Right atrium auricular region (tissue), 2 donors: Measurements from ENCODE around the gene ZFP69. TPM values are rescaled to one million over a fixed set of nuclear protein-coding genes. Genes with fewer than 3 reads are reported as not detected.
"Not testable (repeated sequence)": the region's sequence is repeated elsewhere in the genome, so short reads cannot be mapped to it uniquely, and the experiment has no call there.

Experiments used
- DNase-seq: peaks from one replicate; pipeline ENCODE4 v3.0.0-alpha.2; 2019; ENCODE audit warnings: low spot score
- H3K27ac ChIP-seq, 2 donors: fragments of 200-600 bp; sonication (generic); 1 replicate in 1 of 2; 2 replicates in 1 of 2; pipeline ENCODE4 v1.5.1; 2016 to 2019
- H3K27me3 ChIP-seq, 2 donors: fragments of 200-600 bp; sonication (generic); one replicate each; pipeline versions ENCODE4 v1.5.1 to v1.6.0; 2017 to 2019
- H3K36me3 ChIP-seq: fragments of 200-600 bp; sonication (generic); one replicate; pipeline ENCODE4 v1.5.1; 2016
- H3K4me1 ChIP-seq, 2 donors: fragments of 200-600 bp; sonication (generic); one replicate each; pipeline versions ENCODE4 v1.5.1 to v1.6.0; 2017 to 2019
- H3K4me3 ChIP-seq, 2 donors: fragments of 200-600 bp; sonication (generic); 1 replicate in 1 of 2; 2 replicates in 1 of 2; pipeline ENCODE4 v1.5.1; 2017 to 2019; ENCODE audit warnings: mild to moderate bottlenecking in 1 of 2, moderate library complexity in 1 of 2
- H3K9me3 ChIP-seq, 2 donors: fragments of 200-600 bp; sonication (generic); one replicate each; pipeline ENCODE4 v1.5.1; 2019
- total RNA-seq, 2 donors: library from RNA; depleted of rRNA; stranded (reverse); fragments of >200 nt; gene quantifications; one replicate each; pipeline ENCODE4 v1.1.0, GENCODE V29; 2016
- TF ChIP-seq, protein P1 (sequence below), 2 donors: fragments of 200-600 bp; sonication (generic); IDR thresholded peaks; one replicate each; pipeline ENCODE4 v1.5.1; 2019; ENCODE audit warnings: antibody characterized with exemption in 2 of 2

ZFP69 gene
- total RNA-seq, 2 donors from 2014 or later: 1.6 to 2.0 TPM

DNA sequence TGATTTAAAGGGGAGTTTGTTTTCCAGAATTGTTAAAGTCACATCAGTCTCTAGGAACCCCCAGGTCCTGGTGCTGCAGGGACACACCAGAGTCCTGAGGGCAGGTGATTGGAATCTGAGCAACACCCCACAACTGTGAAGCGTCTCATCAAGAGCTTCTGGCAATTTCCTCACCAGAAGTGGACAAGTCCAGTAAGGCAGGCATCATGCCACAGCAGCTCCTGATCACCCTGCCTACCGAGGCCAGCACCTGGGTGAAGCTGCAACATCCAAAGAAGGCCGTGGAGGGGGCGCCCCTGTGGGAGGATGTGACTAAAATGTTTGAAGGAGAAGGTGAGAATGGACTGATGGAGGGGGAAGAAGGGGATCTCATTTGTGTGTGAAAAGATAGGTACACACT lies 2.1 kb downstream of the ZFP69 start:
- DNase-seq: no peak
- Histone ChIP-seq H3K4me3 (no peak overlapping the region), H3K4me1 (peaks cover 0 to 5% of the 10 kb centered on the region in 2 donors), H3K36me3 (peaks cover 12% of the 10 kb centered on the region), H3K27me3 (no peaks in the 10 kb centered on the region), H3K9me3 (peaks cover 0 to 14% of the 10 kb centered on the region in 2 donors), H3K27ac (no peak overlapping the region)
- TF ChIP-seq, protein P1, sequence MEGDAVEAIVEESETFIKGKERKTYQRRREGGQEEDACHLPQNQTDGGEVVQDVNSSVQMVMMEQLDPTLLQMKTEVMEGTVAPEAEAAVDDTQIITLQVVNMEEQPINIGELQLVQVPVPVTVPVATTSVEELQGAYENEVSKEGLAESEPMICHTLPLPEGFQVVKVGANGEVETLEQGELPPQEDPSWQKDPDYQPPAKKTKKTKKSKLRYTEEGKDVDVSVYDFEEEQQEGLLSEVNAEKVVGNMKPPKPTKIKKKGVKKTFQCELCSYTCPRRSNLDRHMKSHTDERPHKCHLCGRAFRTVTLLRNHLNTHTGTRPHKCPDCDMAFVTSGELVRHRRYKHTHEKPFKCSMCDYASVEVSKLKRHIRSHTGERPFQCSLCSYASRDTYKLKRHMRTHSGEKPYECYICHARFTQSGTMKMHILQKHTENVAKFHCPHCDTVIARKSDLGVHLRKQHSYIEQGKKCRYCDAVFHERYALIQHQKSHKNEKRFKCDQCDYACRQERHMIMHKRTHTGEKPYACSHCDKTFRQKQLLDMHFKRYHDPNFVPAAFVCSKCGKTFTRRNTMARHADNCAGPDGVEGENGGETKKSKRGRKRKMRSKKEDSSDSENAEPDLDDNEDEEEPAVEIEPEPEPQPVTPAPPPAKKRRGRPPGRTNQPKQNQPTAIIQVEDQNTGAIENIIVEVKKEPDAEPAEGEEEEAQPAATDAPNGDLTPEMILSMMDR (IDR thresholded peaks at IDR 0.05): no peak

DNA sequence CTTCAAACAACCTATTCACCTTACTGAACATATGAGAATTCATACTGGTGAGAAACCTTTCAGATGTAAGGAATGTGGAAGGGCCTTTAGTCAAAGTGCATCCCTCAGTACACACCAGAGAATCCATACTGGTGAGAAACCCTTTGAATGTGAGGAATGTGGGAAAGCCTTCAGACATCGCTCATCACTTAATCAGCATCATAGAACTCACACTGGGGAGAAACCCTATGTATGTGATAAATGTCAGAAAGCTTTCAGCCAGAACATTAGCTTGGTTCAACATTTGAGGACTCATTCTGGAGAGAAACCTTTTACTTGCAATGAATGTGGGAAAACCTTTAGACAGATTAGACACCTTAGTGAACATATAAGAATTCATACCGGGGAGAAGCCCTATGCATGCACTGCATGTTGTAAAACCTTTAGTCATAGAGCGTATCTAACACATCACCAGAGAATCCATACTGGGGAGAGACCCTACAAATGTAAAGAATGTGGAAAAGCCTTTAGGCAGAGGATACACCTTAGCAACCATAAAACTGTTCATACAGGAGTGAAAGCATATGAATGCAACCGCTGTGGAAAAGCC lies 18.3 kb downstream of the ZFP69 start:
- H3K9me3 ChIP-seq: peaks cover 8 to 79% of the 10 kb centered on the region in 2 donors
- no peaks in the 10 kb centered on the region for H3K4me1 ChIP-seq
- no peak overlapping the region for H3K27ac ChIP-seq
- TF ChIP-seq, protein P1 (IDR thresholded peaks at IDR 0.05): no peak
- H3K4me3 ChIP-seq: no peak overlapping the region
- H3K36me3 ChIP-seq: peaks cover 55% of the 10 kb centered on the region
- no peak for DNase-seq
- H3K27me3 ChIP-seq: no peaks in the 10 kb centered on the region

DNA sequence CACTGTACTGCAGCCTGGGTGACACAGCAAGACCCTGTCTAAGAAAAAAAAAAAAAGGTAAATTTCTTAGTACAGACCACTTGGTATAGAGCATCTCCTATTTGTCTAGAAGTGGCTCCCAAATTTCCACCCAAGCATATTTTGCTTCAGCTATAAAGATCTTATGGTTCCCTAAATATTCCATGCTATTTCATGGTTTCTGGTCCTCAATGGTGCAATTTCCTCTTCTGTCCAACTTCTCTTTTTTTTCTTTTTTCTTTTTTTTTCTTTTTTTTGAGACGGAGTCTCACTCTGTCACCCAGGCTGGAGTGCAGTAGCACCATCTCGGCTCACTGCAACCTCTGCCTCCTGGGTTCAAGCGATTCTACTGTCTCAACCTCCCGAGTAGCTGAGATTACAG lies 25.6 kb downstream of the ZFP69 start:
- DNase-seq, H3K4me3 ChIP-seq, H3K36me3 ChIP-seq, H3K4me1 ChIP-seq, H3K27me3 ChIP-seq, H3K27ac ChIP-seq: not testable (repeated sequence)
- peaks cover 0 to 17% of the 10 kb centered on the region in 2 donors for H3K9me3 ChIP-seq

- Histone ChIP-seq H3K36me3 (no peaks in the 10 kb centered on the region), H3K4me3 (peak overlapping the region; percentile 62 to 78), H3K27ac (peak overlapping the region; percentile 68 to 78), H3K27me3 (no peaks in the 10 kb centered on the region), H3K4me1 (peaks cover 0 to 17% of the 10 kb centered on the region in 2 donors), H3K9me3 (no peaks in the 10 kb centered on the region)
- DNase-seq: no peak
- TF ChIP-seq, protein P1 (IDR thresholded peaks at IDR 0.05): no peak
These were observed 30.9 kb downstream of the ZFP69 start for GRCh38 chr1:40507973-40508372.

DNA sequence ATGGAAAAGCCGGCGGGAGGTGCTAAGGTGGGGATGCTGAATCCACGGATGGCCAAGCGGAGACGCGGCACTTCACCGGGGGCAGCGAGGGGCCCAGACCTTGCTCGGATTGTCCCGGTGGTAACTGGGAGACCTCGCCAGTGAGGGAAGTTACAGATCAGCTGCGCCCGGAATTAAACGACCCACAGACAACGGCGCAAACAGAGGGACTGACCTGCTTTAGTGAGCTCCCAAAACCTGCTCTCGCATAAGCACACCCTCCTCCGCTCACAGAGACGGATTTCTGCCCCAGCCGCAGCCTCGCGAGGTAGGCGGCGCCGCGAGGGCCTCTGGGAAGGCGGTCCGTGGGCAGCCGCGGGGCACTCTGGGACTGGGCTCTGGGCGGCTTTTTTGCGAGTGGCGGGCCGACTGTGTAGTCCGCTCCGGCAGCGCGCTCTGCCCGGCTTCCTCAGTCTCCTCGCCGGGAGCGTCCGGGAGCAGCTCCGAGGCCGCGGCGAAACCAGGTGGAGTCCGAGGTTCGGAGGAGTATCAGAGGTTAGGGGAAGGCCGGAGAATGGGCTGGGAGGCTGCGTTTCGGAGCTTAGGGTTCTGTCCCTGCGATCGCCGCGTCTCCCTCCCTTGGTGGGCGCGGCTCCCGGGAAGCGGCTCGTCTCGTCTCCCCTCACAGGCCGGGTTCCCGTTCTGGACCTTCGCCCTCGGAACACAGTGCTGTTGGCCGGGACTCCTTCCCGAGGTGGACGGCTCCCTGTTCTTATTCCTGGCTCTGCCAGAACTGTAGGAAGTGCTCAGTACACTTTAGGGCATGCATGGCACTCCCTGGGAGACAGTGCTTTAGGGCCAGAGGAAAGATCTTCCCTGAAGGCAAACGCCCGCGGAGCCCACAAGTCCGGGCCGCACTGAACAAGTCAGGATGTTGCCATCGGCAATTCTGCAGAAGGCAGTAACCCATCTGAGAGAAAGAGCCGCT lies 31.6 kb downstream of the ZFP69 start, which contains the start of gene EXO5:
Gene EXO5 (plus strand): TSS at position 393 of the 967 bp plus-strand sequence. CDS start 5,778 bp downstream, outside the sequence.
- Histone ChIP-seq H3K27me3 (no peaks in the 10 kb centered on the region), H3K27ac (peak within 1 kb of the TSS; percentile 68 to 78), H3K9me3 (no peaks in the 10 kb centered on the region), H3K4me1 (peaks cover 0 to 17% of the 10 kb centered on the region in 2 donors), H3K36me3 (no peaks in the 10 kb centered on the region), H3K4me3 (peak within 1 kb of the TSS; percentile 62 to 78)
- peak; percentile 75 for DNase-seq
- TF ChIP-seq, protein P1 (IDR thresholded peaks at IDR 0.05): no peak

DNA sequence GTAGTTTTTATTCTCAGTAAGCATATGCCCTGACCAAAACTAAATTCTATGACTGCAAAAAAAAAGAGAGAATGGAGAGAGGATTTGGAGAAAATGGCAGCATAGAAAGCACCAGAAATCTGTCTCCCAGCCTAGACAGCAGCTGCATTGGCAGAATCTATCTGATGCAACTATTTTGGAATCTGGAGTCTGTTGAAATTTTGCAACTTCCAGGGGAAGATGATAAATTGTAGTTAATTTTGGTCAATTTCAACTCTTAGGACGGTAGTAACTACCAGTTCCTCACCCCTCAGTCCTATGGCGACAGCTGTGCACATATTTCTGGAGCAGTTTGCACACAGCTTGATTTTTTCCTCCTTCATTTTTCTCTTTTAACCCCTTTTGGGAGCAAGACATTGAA lies 42.4 kb downstream of the ZFP69 start:
- TF ChIP-seq, protein P1 (IDR thresholded peaks at IDR 0.05): no peak
- Histone ChIP-seq H3K4me3 (no peak overlapping the region), H3K27ac (no peak overlapping the region), H3K9me3 (no peaks in the 10 kb centered on the region), H3K4me1 (no peaks in the 10 kb centered on the region), H3K36me3 (peaks cover 6% of the 10 kb centered on the region), H3K27me3 (no peaks in the 10 kb centered on the region)
- DNase-seq: no peak
